ENCODE data around the gene COL9A3. TPM values are rescaled to one million over a fixed set of nuclear protein-coding genes. Genes with fewer than 3 reads are reported as not detected.

Gene COL9A3
- total and polyA plus RNA-seq, 2 donors from 2014 or later = 2.3 to 4.3 TPM

DNA sequence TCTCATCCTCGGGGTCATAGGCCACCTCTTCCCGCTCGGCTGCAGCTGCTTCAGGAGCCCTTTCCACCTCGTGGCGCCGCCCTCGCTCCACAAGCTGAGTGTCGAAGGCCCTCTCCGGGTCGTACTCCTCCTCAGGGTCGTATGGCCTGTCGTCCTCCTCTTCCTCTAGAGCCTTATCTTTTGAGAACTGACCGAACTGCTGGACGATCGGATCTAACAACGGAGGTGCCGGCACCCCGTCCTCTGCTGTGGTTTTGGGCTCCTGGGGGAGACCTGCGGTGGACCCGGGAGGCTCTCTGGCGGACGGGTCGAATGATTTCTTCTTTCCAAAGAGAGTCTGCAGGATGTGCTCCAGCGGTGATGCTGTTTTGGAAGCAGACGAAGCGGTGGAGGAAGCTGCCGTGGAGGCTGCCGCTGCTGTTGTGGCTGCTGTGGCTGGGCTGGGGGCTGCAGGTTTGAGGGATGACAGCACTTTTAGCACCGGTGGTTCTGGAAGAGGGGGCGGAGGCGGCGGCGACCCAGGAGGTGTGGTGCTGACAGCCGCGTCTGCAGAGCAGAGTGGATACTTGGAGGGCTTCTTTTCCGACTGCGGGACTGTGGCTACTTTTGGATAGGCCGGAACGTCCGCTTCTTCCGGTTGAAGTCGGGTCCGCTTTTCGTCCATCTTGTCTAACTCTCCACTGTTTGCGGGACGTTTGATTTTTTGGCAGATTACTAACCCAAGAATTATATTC is 65.0 kb downstream of the COL9A3 start:
- Histone ChIP-seq H3K9me3 (ENCODE audit: control insufficient read depth in 2 of 3, insufficient read depth in 1 of 3, low read length in 3 of 3) (no peaks in the 10 kb centered on the region), H3K4me3 (ENCODE audit: low read length in 3 of 3) (no peak overlapping the region), H3K27me3 (ENCODE audit: control insufficient read depth, insufficient read depth, low read length) (no peaks in the 10 kb centered on the region), H3K9ac (ENCODE audit: low read length in 3 of 3) (no peak overlapping the region), H3K4me1 (ENCODE audit: control insufficient read depth in 2 of 3, insufficient read depth in 2 of 3, low read depth in 1 of 3, low read length in 3 of 3) (peaks cover 0 to 12% (median 0%) of the 10 kb centered on the region in 3 donors), H3K36me3 (ENCODE audit: control insufficient read depth in 2 of 3, insufficient read depth in 3 of 3, low read length in 3 of 3) (peaks cover 0 to 3% (median 3%) of the 10 kb centered on the region in 3 donors), H3K27ac (ENCODE audit: low read depth in 2 of 2, low read length in 2 of 2) (no peak overlapping the region)
- intact Hi-C loops (cut with DNase I) = no loop called here
- TF ChIP-seq, protein P1, sequence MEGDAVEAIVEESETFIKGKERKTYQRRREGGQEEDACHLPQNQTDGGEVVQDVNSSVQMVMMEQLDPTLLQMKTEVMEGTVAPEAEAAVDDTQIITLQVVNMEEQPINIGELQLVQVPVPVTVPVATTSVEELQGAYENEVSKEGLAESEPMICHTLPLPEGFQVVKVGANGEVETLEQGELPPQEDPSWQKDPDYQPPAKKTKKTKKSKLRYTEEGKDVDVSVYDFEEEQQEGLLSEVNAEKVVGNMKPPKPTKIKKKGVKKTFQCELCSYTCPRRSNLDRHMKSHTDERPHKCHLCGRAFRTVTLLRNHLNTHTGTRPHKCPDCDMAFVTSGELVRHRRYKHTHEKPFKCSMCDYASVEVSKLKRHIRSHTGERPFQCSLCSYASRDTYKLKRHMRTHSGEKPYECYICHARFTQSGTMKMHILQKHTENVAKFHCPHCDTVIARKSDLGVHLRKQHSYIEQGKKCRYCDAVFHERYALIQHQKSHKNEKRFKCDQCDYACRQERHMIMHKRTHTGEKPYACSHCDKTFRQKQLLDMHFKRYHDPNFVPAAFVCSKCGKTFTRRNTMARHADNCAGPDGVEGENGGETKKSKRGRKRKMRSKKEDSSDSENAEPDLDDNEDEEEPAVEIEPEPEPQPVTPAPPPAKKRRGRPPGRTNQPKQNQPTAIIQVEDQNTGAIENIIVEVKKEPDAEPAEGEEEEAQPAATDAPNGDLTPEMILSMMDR (IDR thresholded peaks at IDR 0.05; ENCODE audit: borderline replicate concordance, extremely low read depth, insufficient read depth) = no peak
- FAIRE-seq (no peak), DNase-seq (no peak)

DNA sequence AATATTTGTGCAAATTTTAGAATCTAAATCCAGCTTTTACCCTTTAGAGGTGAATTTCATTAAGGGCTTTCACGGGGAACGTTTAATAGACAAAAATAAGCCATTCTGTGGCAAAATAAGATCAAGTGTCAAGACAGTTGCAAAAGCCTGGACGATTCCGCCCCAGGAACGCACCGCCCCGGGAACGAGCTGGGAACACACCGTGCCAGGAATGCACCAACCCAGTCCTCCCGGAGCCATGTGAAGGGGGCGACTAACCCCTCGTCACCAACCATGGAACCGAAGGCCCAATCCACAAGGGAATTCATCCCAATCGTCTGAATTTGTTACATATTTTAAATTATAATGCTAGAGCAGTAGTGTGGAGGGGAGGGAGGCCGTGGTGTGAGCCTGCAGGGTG is 65.6 kb downstream of the COL9A3 start:
- Histone ChIP-seq H3K9ac (ENCODE audit: low read length in 3 of 3) (no peak overlapping the region), H3K27me3 (ENCODE audit: control insufficient read depth, insufficient read depth, low read length) (no peaks in the 10 kb centered on the region), H3K27ac (ENCODE audit: low read depth in 2 of 2, low read length in 2 of 2) (no peak overlapping the region), H3K36me3 (ENCODE audit: control insufficient read depth in 2 of 3, insufficient read depth in 3 of 3, low read length in 3 of 3) (peaks cover 0 to 9% (median 3%) of the 10 kb centered on the region in 3 donors), H3K4me3 (ENCODE audit: low read length in 3 of 3) (no peak overlapping the region), H3K4me1 (ENCODE audit: control insufficient read depth in 2 of 3, insufficient read depth in 2 of 3, low read depth in 1 of 3, low read length in 3 of 3) (peaks cover 0 to 7% (median 0%) of the 10 kb centered on the region in 3 donors), H3K9me3 (ENCODE audit: control insufficient read depth in 2 of 3, insufficient read depth in 1 of 3, low read length in 3 of 3) (no peaks in the 10 kb centered on the region)
- intact Hi-C loops (cut with DNase I) = no loop called here
- no peak for FAIRE-seq
- TF ChIP-seq, protein P1 (IDR thresholded peaks at IDR 0.05; ENCODE audit: borderline replicate concordance, extremely low read depth, insufficient read depth) = no peak
- DNase-seq = no peak

DNA sequence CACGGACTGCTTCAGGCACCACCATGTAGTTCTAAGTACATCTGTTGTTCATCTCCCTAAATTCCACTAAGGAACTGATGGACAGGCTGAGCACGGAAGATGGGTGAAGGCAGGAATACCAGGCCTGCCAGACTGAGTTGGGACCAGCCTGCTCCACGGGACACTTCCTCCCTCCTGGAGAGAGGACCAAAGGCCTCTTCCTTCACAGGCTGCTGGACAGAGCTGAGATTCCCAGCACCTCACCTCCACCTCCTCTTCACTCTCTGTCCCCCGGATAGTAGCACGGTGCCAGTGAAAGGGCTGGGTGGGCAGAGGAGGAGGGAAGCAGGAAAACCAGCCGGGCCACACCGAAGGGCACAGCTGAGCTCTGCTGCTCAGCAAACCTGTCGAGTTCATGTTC is 67.7 kb downstream of the COL9A3 start:
- H3K36me3 ChIP-seq (ENCODE audit: control insufficient read depth in 2 of 3, insufficient read depth in 3 of 3, low read length in 3 of 3) = peaks cover 0 to 26% (median 15%) of the 10 kb centered on the region in 3 donors
- FAIRE-seq (no peak), DNase-seq (no peak)

More for the DNA sequence above, 67.7 kb downstream of the COL9A3 start:
- intact Hi-C loops (cut with DNase I) = no loop called here
- Histone ChIP-seq H3K27me3 (ENCODE audit: control insufficient read depth, insufficient read depth, low read length) (no peaks in the 10 kb centered on the region), H3K4me3 (ENCODE audit: low read length in 3 of 3) (no peak overlapping the region), H3K4me1 (ENCODE audit: control insufficient read depth in 2 of 3, insufficient read depth in 2 of 3, low read depth in 1 of 3, low read length in 3 of 3) (peaks cover 0 to 6% (median 0%) of the 10 kb centered on the region in 3 donors), H3K9ac (ENCODE audit: low read length in 3 of 3) (no peak overlapping the region), H3K27ac (ENCODE audit: low read depth in 2 of 2, low read length in 2 of 2) (no peak overlapping the region), H3K9me3 (ENCODE audit: control insufficient read depth in 2 of 3, insufficient read depth in 1 of 3, low read length in 3 of 3) (no peaks in the 10 kb centered on the region)
- TF ChIP-seq, protein P1 (IDR thresholded peaks at IDR 0.05; ENCODE audit: borderline replicate concordance, extremely low read depth, insufficient read depth) = no peak

All from kidney (tissue), 14 donors.